NCI-H1417 (cell line): ENCODE results near the gene VANGL1.

Experiments
- DNase-seq, 3 experiments: peaks; one replicate each; lab custom pipeline; 2025; lab: John Stamatoyannopoulos, UW

Gene VANGL1

DNA sequence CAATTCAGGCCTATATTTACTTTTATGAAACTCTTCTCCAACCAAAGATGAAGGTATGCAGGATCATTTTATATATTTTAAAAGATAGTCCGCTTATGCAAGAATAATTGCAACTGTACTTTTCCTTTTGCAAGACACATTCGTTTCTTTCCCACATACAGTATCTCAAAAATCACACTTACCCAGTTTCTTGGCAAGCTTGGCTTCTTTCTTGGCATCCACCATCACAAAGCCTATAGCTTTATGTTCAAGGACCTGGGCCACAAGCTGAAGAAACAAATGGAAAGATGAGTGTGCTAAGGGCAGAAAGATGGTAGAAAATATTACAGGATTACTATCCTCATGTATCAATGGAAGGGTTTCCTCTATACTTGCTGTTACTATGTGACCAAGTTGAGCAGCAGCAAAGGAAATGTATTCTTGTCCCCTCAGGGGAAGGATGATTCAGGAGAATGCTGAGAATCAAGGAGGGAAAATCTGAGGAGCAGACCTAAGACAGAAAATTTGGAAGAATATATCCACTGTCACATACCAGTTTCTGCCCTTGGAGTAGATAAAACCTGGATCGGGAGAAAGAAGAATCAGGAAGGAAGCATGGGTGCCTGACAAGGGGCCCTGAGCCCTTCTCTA lies 103.0 kb downstream of the VANGL1 start:
- DNase-seq = no peak

- no peak for DNase-seq
Measured at GRCh38 chr1:115746021-115746690, 104.4 kb downstream of the VANGL1 start.
